Measurements from ENCODE around the gene SP140. TPM values are rescaled to one million over a fixed set of nuclear protein-coding genes. Genes with fewer than 3 reads are reported as not detected.
"Not testable (repeated sequence)": the region's sequence is repeated elsewhere in the genome, so short reads cannot be mapped to it uniquely, and the experiment has no call there.

The SP140 gene
- total and polyA plus RNA-seq, 7 experiments from 2014 or later, result 11.3 to 120 (median 40.6) TPM

DNA sequence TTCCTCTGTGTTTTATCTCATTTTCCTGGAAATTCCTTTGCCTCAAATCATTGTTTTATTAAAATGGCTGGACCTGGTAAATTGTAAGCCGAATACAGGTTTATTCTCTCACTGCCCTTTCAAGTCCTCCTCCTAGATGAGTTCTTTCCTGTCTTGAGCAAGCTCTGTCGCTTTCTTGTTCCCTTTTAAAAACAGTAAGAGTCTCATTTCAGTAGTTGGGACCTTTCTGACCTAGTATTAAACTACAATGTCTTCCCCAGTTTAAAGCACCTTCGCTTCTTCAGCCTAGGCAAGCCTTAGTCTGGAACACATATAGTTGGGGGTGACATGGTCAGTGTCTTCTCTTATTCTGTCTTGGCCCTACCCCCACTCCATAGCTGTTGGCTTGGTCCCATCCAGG, 60.5 kb downstream of the SP140 start:
- H3K4me1 Mint-ChIP-seq, result peaks cover 0 to 21% (median 10%) of the 10 kb centered on the region in 7 donors
- peaks cover 0 to 7% (median 3%) of the 10 kb centered on the region in 11 donors for H3K9me3 Mint-ChIP-seq
- H3K27me3 ChIP-seq (ENCODE audit: control insufficient read depth in 2 of 2, insufficient read depth in 2 of 2, low read length in 2 of 2), result no peaks in the 10 kb centered on the region
- ChIA-PET CTCF (no interaction called here), POLR2A (no interaction called here)
- no peak overlapping the region for H3K4me3 Mint-ChIP-seq
- ATAC-seq, result no peak
- H3K27ac Mint-ChIP-seq, result peak overlapping the region in 1 of 9 donors; percentile 42
- no peaks in the 10 kb centered on the region for H3K9me3 ChIP-seq (ENCODE audit: control insufficient read depth in 2 of 3, low read length in 3 of 3)
- H3K4me1 ChIP-seq (ENCODE audit: control insufficient read depth in 2 of 2, insufficient read depth in 2 of 2, low read length in 2 of 2), result peaks cover 0 to 6% of the 10 kb centered on the region in 2 donors
- peaks cover 7 to 45% (median 35%) of the 10 kb centered on the region in 3 experiments for H3K36me3 ChIP-seq (ENCODE audit: control insufficient read depth in 2 of 3, insufficient read depth in 3 of 3, low read length in 3 of 3)
- intact Hi-C loops (cut with micrococcal nuclease), result no loop called here
- peaks cover 8 to 66% (median 64%) of the 10 kb centered on the region in 5 donors for H3K36me3 Mint-ChIP-seq
- H3K27me3 Mint-ChIP-seq, result no peaks in the 10 kb centered on the region
- H3K4me3 ChIP-seq (ENCODE audit: low read length), result no peak overlapping the region
- H3K27ac ChIP-seq (ENCODE audit: low read depth, low read length), result no peak overlapping the region
- no peak for DNase-seq

DNA sequence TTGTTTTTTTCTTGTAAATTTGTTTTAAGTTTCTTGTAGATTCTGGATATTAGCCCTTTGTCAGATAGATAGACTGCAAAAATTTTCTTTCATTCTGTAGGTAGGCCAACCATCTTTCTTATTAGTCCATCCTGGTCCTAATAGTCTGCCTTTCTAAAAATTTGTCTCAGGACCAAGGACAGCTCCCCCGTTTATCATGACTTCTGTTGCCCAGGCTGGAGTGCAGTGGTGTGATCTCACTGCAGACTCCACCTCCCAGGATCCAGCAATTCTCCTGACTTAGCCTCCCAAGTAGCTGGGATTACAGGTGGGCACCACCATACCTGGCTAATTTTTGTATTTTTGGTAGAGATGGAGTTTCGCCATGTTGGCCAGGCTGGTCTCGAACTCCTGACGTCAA, 63.8 kb downstream of the SP140 start:
- H3K4me1 ChIP-seq (ENCODE audit: control insufficient read depth in 2 of 2, insufficient read depth in 2 of 2, low read length in 2 of 2); CTCF ChIA-PET; H3K27me3 ChIP-seq (ENCODE audit: control insufficient read depth in 2 of 2, insufficient read depth in 2 of 2, low read length in 2 of 2); intact Hi-C loops (cut with micrococcal nuclease); H3K27ac ChIP-seq (ENCODE audit: low read depth, low read length); H3K4me3 ChIP-seq (ENCODE audit: low read length); H3K27me3 Mint-ChIP-seq; POLR2A ChIA-PET; H3K27ac Mint-ChIP-seq; H3K9me3 ChIP-seq (ENCODE audit: control insufficient read depth in 2 of 3, low read length in 3 of 3); ATAC-seq; H3K4me3 Mint-ChIP-seq: not testable (repeated sequence)
- peaks cover 7 to 56% (median 54%) of the 10 kb centered on the region in 3 experiments for H3K36me3 ChIP-seq (ENCODE audit: control insufficient read depth in 2 of 3, insufficient read depth in 3 of 3, low read length in 3 of 3)
- H3K4me1 Mint-ChIP-seq, result peaks cover 0 to 21% (median 10%) of the 10 kb centered on the region in 7 donors
- peak in 5 of 9 donors; percentile 3 to 35 (median 33) for DNase-seq
- peaks cover 16 to 83% (median 78%) of the 10 kb centered on the region in 5 donors for H3K36me3 Mint-ChIP-seq
- peaks cover 0 to 13% (median 3%) of the 10 kb centered on the region in 11 donors for H3K9me3 Mint-ChIP-seq

DNA sequence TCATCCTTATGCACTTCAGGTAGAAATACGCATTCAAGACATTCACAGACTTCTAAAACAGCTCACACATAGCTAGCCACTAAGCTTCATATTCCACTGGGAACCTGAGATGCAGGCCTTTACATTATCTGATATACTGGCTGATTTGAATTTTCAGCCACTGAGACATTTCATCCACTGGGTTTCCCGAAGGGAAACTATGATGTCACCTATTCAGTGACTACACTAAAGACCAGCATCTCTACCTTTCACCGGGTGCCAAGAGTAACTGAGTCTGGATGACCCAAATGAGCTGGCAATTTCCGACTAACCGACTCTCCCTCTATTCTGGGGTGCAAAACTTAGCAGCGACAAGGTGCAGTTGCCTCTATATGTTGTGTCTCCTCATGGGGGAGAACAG, 69.7 kb downstream of the SP140 start:
- Mint-ChIP-seq H3K27ac (no peak overlapping the region), H3K4me1 (peaks cover 0 to 12% (median 0%) of the 10 kb centered on the region in 7 donors), H3K4me3 (no peak overlapping the region), H3K36me3 (peaks cover 30 to 95% (median 91%) of the 10 kb centered on the region in 5 donors), H3K27me3 (no peaks in the 10 kb centered on the region), H3K9me3 (peaks cover 0 to 40% (median 7%) of the 10 kb centered on the region in 11 donors)
- H3K27me3 ChIP-seq (ENCODE audit: control insufficient read depth in 2 of 2, insufficient read depth in 2 of 2, low read length in 2 of 2), result no peaks in the 10 kb centered on the region
- no peak overlapping the region for H3K27ac ChIP-seq (ENCODE audit: low read depth, low read length)
- DNase-seq (no peak), ATAC-seq (no peak)
- H3K4me1 ChIP-seq (ENCODE audit: control insufficient read depth in 2 of 2, insufficient read depth in 2 of 2, low read length in 2 of 2), result no peaks in the 10 kb centered on the region
- no peak overlapping the region for H3K4me3 ChIP-seq (ENCODE audit: low read length)
- POLR2A ChIA-PET, result no interaction called here
- CTCF ChIA-PET, result no interaction called here
- H3K36me3 ChIP-seq (ENCODE audit: control insufficient read depth in 2 of 3, insufficient read depth in 3 of 3, low read length in 3 of 3), result peaks cover 10 to 49% (median 47%) of the 10 kb centered on the region in 3 experiments
- H3K9me3 ChIP-seq (ENCODE audit: control insufficient read depth in 2 of 3, low read length in 3 of 3), result peaks cover 0 to 10% (median 6%) of the 10 kb centered on the region in 3 experiments
- intact Hi-C loops (cut with micrococcal nuclease), result no loop called here

- Mint-ChIP-seq H3K27ac (peak overlapping the region in 1 of 9 donors; percentile 38), H3K27me3 (no peaks in the 10 kb centered on the region), H3K4me3 (no peak overlapping the region), H3K4me1 (peaks cover 0 to 12% (median 0%) of the 10 kb centered on the region in 7 donors), H3K36me3 (peaks cover 28 to 94% (median 89%) of the 10 kb centered on the region in 5 donors), H3K9me3 (peaks cover 6 to 52% (median 12%) of the 10 kb centered on the region in 11 donors)
- ChIA-PET POLR2A (no interaction called here), CTCF (no interaction called here)
- intact Hi-C loops (cut with micrococcal nuclease), result no loop called here
- Histone ChIP-seq H3K4me1 (ENCODE audit: control insufficient read depth in 2 of 2, insufficient read depth in 2 of 2, low read length in 2 of 2) (no peaks in the 10 kb centered on the region), H3K4me3 (ENCODE audit: low read length) (no peak overlapping the region), H3K36me3 (ENCODE audit: control insufficient read depth in 2 of 3, insufficient read depth in 3 of 3, low read length in 3 of 3) (peaks cover 3 to 36% (median 32%) of the 10 kb centered on the region in 3 experiments), H3K27ac (ENCODE audit: low read depth, low read length) (no peak overlapping the region), H3K9me3 (ENCODE audit: control insufficient read depth in 2 of 3, low read length in 3 of 3) (peaks cover 0 to 10% (median 6%) of the 10 kb centered on the region in 3 experiments), H3K27me3 (ENCODE audit: control insufficient read depth in 2 of 2, insufficient read depth in 2 of 2, low read length in 2 of 2) (no peaks in the 10 kb centered on the region)
- DNase-seq, result no peak
- no peak for ATAC-seq
Observed at GRCh38 chr2:230296917-230297316, 71.4 kb downstream of the SP140 start.

- peaks cover 3 to 25% (median 19%) of the 10 kb centered on the region in 3 experiments for H3K36me3 ChIP-seq (ENCODE audit: control insufficient read depth in 2 of 3, insufficient read depth in 3 of 3, low read length in 3 of 3)
- no peaks in the 10 kb centered on the region for H3K27me3 Mint-ChIP-seq
Observed at GRCh38 chr2:230299618-230300017, 74.1 kb downstream of the SP140 start.

GRCh38 chr2:230305416-230306275, 80.1 kb downstream of the SP140 start:
- no peaks in the 10 kb centered on the region for H3K27me3 Mint-ChIP-seq
- H3K27ac Mint-ChIP-seq, result no peak overlapping the region

More at GRCh38 chr2:230299618-230300017, 74.1 kb downstream of the SP140 start:
- Histone ChIP-seq H3K9me3 (ENCODE audit: control insufficient read depth in 2 of 3, low read length in 3 of 3) (peaks cover 0 to 10% (median 6%) of the 10 kb centered on the region in 3 experiments), H3K4me1 (ENCODE audit: control insufficient read depth in 2 of 2, insufficient read depth in 2 of 2, low read length in 2 of 2) (no peaks in the 10 kb centered on the region), H3K27me3 (ENCODE audit: control insufficient read depth in 2 of 2, insufficient read depth in 2 of 2, low read length in 2 of 2) (no peaks in the 10 kb centered on the region), H3K27ac (ENCODE audit: low read depth, low read length) (no peak overlapping the region), H3K4me3 (ENCODE audit: low read length) (no peak overlapping the region)
- Mint-ChIP-seq H3K36me3 (peaks cover 17 to 92% (median 79%) of the 10 kb centered on the region in 5 donors), H3K4me1 (peaks cover 0 to 12% (median 0%) of the 10 kb centered on the region in 7 donors), H3K27ac (peak overlapping the region in 1 of 9 donors; percentile 38), H3K9me3 (peaks cover 6 to 64% (median 24%) of the 10 kb centered on the region in 11 donors), H3K4me3 (no peak overlapping the region)
- DNase-seq (no peak), ATAC-seq (no peak)
- POLR2A ChIA-PET, result no interaction called here
- intact Hi-C loops (cut with micrococcal nuclease), result no loop called here
- CTCF ChIA-PET, result no interaction called here

More at GRCh38 chr2:230305416-230306275, 80.1 kb downstream of the SP140 start:
- Mint-ChIP-seq H3K4me3 (no peak overlapping the region), H3K36me3 (peaks cover 10 to 58% (median 41%) of the 10 kb centered on the region in 5 donors), H3K9me3 (peaks cover 5 to 30% (median 18%) of the 10 kb centered on the region in 11 donors), H3K4me1 (peaks cover 2 to 25% (median 11%) of the 10 kb centered on the region in 7 donors)
- H3K27me3 ChIP-seq (ENCODE audit: control insufficient read depth in 2 of 2, insufficient read depth in 2 of 2, low read length in 2 of 2), result no peaks in the 10 kb centered on the region
- no peaks in the 10 kb centered on the region for H3K4me1 ChIP-seq (ENCODE audit: control insufficient read depth in 2 of 2, insufficient read depth in 2 of 2, low read length in 2 of 2)
- H3K27ac ChIP-seq (ENCODE audit: low read depth, low read length), result no peak overlapping the region
- DNase-seq (no peak), ATAC-seq (no peak)
- POLR2A ChIA-PET, result no interaction called here
- CTCF ChIA-PET, result no interaction called here
- intact Hi-C loops (cut with micrococcal nuclease), result no loop called here
- no peaks in the 10 kb centered on the region for H3K9me3 ChIP-seq (ENCODE audit: control insufficient read depth in 2 of 3, low read length in 3 of 3)
- H3K4me3 ChIP-seq (ENCODE audit: low read length), result no peak overlapping the region
- H3K36me3 ChIP-seq (ENCODE audit: control insufficient read depth in 2 of 3, insufficient read depth in 3 of 3, low read length in 3 of 3), result peaks cover 0 to 19% (median 0%) of the 10 kb centered on the region in 3 experiments
